ENCODE data around the gene ATP1A1. TPM values are rescaled to one million over a fixed set of nuclear protein-coding genes. Genes with fewer than 3 reads are reported as not detected.

ATP1A1 gene
- total RNA-seq, 1 experiment from 2014 or later = 484 TPM

DNA sequence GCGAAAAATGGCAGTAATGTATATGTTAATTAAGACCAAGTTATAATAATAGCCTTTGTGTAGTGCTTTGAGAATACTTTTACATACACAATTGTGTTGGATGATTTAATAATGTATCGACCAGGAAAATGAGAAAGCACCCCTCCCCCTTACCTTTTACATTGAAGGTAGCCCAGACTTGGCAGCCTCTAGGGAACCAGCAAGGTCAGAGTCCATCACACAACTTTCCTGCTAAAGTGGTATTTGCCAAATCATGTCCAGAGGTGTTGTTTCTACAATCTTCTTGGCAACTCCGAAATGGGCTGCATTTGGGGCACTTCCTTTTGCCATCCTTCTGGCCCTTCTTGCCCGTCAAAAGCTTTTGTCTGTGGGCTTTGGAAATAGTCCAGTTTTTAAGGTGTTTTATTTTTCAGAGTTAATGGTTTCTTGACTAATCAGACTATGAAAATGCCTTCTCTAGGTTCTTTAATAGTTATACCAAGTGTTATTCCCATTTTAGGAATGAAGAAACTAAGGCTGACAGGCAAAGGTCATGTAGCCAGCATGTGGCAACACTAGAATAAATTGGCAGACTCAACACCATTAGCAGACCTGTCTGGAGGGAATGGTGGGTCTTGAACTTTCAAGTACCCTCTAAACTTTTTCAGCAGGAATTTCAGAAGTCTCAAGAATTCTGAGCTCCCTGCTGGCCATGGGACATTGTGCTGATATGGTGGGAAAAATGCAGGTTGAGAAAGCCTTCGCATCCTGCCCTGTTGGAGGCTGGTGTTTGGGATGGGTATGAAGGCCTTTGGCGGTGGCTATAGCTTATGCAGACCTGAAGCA lies 6.8 kb downstream of the ATP1A1 start:
- H3K36me3 Mint-ChIP-seq (ENCODE audit: insufficient read depth, unreplicated experiment) = peaks cover 57% of the 10 kb centered on the region
- intact Hi-C loops (cut with micrococcal nuclease; ENCODE audit: unreplicated experiment) = loop anchor here (5.0 kb wide), 2 partner anchors 107 to 243 kb away; no protein-coding TSS in a partner anchor
- DNase-seq = no peak
- H3K27me3 Mint-ChIP-seq (ENCODE audit: unreplicated experiment) = no peaks in the 10 kb centered on the region
- peaks cover 39% of the 10 kb centered on the region for H3K4me1 Mint-ChIP-seq (ENCODE audit: low read depth, unreplicated experiment)
- no peak overlapping the region for H3K27ac Mint-ChIP-seq (ENCODE audit: unreplicated experiment)
- CTCF ChIA-PET = interaction anchor here (0.6 to 0.9 kb wide), 2 partner anchors 106 to 226 kb away, joined by 3 read pairs; no protein-coding TSS in a partner anchor
- H3K4me3 Mint-ChIP-seq (ENCODE audit: low read depth, unreplicated experiment) = peak overlapping the region; percentile 79
- TF ChIP-seq, protein P1, sequence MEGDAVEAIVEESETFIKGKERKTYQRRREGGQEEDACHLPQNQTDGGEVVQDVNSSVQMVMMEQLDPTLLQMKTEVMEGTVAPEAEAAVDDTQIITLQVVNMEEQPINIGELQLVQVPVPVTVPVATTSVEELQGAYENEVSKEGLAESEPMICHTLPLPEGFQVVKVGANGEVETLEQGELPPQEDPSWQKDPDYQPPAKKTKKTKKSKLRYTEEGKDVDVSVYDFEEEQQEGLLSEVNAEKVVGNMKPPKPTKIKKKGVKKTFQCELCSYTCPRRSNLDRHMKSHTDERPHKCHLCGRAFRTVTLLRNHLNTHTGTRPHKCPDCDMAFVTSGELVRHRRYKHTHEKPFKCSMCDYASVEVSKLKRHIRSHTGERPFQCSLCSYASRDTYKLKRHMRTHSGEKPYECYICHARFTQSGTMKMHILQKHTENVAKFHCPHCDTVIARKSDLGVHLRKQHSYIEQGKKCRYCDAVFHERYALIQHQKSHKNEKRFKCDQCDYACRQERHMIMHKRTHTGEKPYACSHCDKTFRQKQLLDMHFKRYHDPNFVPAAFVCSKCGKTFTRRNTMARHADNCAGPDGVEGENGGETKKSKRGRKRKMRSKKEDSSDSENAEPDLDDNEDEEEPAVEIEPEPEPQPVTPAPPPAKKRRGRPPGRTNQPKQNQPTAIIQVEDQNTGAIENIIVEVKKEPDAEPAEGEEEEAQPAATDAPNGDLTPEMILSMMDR (IDR thresholded peaks at IDR 0.05; ENCODE audit: unreplicated experiment) = no peak
- no TSS peak for BruUV-seq (replicated peaks)
- H3K9me3 Mint-ChIP-seq (ENCODE audit: low read depth, unreplicated experiment) = no peaks in the 10 kb centered on the region

DNA sequence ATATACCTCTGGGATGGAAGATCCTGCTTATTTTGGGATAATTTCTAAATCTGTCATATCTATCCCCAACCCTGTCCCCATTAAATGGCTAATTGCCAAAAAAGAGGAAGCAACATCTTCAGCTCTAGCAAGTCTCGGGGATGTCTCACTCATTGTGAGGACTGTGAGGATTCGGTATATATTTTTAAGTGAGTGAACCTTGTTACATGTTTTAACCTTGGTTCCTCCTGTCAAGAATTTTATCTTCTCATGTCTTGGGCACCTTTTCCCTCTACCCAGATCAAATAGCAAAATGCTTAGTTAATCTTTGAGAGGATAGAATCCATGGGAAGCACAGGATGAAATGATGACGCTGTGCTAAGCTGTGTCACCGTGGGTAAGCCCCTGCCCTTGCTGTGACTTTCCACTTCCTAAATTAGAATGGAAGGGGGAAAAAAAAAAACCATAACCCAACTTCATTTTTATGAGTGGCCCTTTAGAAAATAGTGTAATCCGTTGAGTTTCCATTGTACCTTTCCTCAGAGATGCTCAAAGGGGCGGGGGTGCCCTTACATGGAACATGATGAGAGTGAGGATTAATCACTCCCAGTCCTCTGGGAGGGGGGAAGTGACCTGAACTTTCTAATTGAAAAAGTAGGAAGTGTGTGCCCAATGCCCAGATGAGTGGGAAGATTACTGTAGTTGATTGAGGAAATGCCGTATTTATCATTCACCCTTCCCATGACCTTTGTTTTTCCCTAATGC lies 7.6 kb downstream of the ATP1A1 start:
- peak overlapping the region; percentile 67 for H3K27ac Mint-ChIP-seq (ENCODE audit: unreplicated experiment)
- intact Hi-C loops (cut with micrococcal nuclease; ENCODE audit: unreplicated experiment) = loop anchor here (5.0 kb wide), 1 partner anchor 243 kb away; no protein-coding TSS in a partner anchor

DNA sequence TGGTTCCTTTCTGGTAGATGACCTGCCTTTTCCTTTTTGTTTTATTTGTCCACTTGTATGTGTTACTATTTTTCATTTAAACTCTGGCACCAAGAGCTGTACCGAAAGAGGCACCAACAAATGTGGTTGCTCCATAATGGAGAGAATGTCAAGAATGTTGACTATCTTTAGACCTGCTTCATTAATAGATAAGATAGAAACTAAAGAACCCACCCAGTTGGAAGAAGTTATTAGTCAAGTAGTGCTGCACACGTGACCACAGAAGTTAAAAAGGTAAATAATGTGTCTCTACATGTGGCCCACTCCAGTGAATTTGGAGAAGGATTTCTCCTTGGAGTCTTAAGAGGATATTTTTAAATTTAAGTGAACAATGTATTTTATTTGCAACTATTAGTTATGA lies 9.3 kb downstream of the ATP1A1 start:
- Mint-ChIP-seq H3K36me3 (ENCODE audit: insufficient read depth, unreplicated experiment) (peaks cover 54% of the 10 kb centered on the region), H3K4me3 (ENCODE audit: low read depth, unreplicated experiment) (no peak overlapping the region), H3K27me3 (ENCODE audit: unreplicated experiment) (no peaks in the 10 kb centered on the region), H3K4me1 (ENCODE audit: low read depth, unreplicated experiment) (peaks cover 41% of the 10 kb centered on the region), H3K9me3 (ENCODE audit: low read depth, unreplicated experiment) (no peaks in the 10 kb centered on the region), H3K27ac (ENCODE audit: unreplicated experiment) (peak overlapping the region; percentile 10)
- no peak for DNase-seq
- BruUV-seq (replicated peaks) = no TSS peak
- TF ChIP-seq, protein P1 (IDR thresholded peaks at IDR 0.05; ENCODE audit: unreplicated experiment) = no peak
- CTCF ChIA-PET = interaction anchor here (0.6 kb wide), 1 partner anchor 117 kb away, joined by 5 read pairs; no protein-coding TSS in a partner anchor
- intact Hi-C loops (cut with micrococcal nuclease; ENCODE audit: unreplicated experiment) = loop anchor here (5.0 kb wide), 1 partner anchor 245 kb away; no protein-coding TSS in a partner anchor

More for the DNA sequence above, 7.6 kb downstream of the ATP1A1 start:
- peaks cover 39% of the 10 kb centered on the region for H3K4me1 Mint-ChIP-seq (ENCODE audit: low read depth, unreplicated experiment)
- CTCF ChIA-PET = interaction anchor here (0.6 to 0.9 kb wide), 3 partner anchors 105 to 227 kb away, joined by 3 read pairs; no protein-coding TSS in a partner anchor
- H3K9me3 Mint-ChIP-seq (ENCODE audit: low read depth, unreplicated experiment) = no peaks in the 10 kb centered on the region
- H3K27me3 Mint-ChIP-seq (ENCODE audit: unreplicated experiment) = no peaks in the 10 kb centered on the region
- peaks cover 57% of the 10 kb centered on the region for H3K36me3 Mint-ChIP-seq (ENCODE audit: insufficient read depth, unreplicated experiment)
- no peak for DNase-seq
- TF ChIP-seq, protein P1 (IDR thresholded peaks at IDR 0.05; ENCODE audit: unreplicated experiment) = no peak
- no TSS peak for BruUV-seq (replicated peaks)
- peak overlapping the region; percentile 79 for H3K4me3 Mint-ChIP-seq (ENCODE audit: low read depth, unreplicated experiment)

DNA sequence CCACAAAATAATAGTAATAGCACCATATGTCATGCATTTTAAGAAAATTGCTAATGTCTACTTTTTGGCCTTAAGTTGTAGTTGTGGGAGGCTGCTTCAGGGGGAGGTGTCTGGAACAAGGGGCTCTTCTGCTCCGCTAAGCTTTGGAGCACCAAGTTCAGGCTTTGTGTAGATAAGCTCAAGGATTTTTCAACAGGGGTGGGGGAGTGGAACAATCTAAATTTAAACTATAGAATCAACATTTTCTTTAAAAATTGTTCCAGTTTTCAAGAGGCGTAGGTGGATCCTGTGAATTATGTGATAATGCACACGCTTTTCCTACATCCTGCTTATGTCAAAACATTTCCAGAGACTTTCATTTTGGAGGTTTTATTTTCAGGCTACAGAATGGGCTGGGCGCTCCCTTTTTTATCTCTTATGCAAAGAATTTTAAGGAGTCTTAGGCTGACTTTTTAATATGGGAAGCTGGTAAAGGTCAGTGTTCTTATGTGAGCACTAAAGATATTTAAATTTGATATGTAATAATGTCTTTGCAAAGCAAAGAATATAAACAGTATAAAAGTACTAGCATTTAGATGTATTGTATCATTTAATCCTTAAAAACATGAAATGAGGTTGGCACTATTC lies 9.9 kb downstream of the ATP1A1 start:
- Mint-ChIP-seq H3K27me3 (ENCODE audit: unreplicated experiment) (no peaks in the 10 kb centered on the region), H3K9me3 (ENCODE audit: low read depth, unreplicated experiment) (no peaks in the 10 kb centered on the region), H3K27ac (ENCODE audit: unreplicated experiment) (peak overlapping the region; percentile 10), H3K4me3 (ENCODE audit: low read depth, unreplicated experiment) (no peak overlapping the region), H3K36me3 (ENCODE audit: insufficient read depth, unreplicated experiment) (peaks cover 60% of the 10 kb centered on the region), H3K4me1 (ENCODE audit: low read depth, unreplicated experiment) (peaks cover 47% of the 10 kb centered on the region)
- no peak for DNase-seq
- intact Hi-C loops (cut with micrococcal nuclease; ENCODE audit: unreplicated experiment) = loop anchor here (5.0 kb wide), 1 partner anchor 246 kb away; no protein-coding TSS in a partner anchor
- TF ChIP-seq, protein P1 (IDR thresholded peaks at IDR 0.05; ENCODE audit: unreplicated experiment) = no peak
- no TSS peak for BruUV-seq (replicated peaks)
- CTCF ChIA-PET = no interaction called here

Measured in Calu3 (cell line).